K562 (cell line): ENCODE measurements around the gene LRP1. TPM values are rescaled to one million over a fixed set of nuclear protein-coding genes. Genes with fewer than 3 reads are reported as not detected.

ENCODE experiments used
- E2F4 ChIP-seq: sonication (generic); formaldehyde crosslinking; IDR thresholded peaks from 2 replicates; pipeline ENCODE4 v1.8.0; 2022; ENCODE audit warnings: mild to moderate bottlenecking, low read depth, missing genetic modification reagents
- EZH2 ChIP-seq: IDR thresholded peaks from 2 replicates; pipeline ENCODE4 v1.6.1; 2012; ENCODE audit warnings: low read depth, mild to moderate bottlenecking, inconsistent platforms, low read length, borderline replicate concordance
- FOXA3 ChIP-seq, 2 experiments: fragments of 450-650 bp in 1 of 2; sonication (generic) in 1 of 2; formaldehyde crosslinking; IDR thresholded peaks in 1 of 2; conservative IDR thresholded peaks in 1 of 2; 2 replicates each; pipeline versions ENCODE4 v1.4.0 to v1.8.0; 2020 to 2022; ENCODE audit warnings: mild to moderate bottlenecking in 2 of 2, missing genetic modification reagents in 1 of 2
- HDAC8 ChIP-seq: fragments of 450-650 bp; IDR thresholded peaks from 2 replicates; pipeline ENCODE4 v1.6.1; 2016; ENCODE audit warnings: mild to moderate bottlenecking, missing genetic modification characterization, moderate library complexity, missing compliant biosample characterization
- ID3 ChIP-seq, 2 experiments: fragments of 250-450 bp in 1 of 2; fragments of 450-650 bp in 1 of 2; sonication (Bioruptor Pico) in 1 of 2; IDR thresholded peaks; 2 replicates each; pipeline versions ENCODE4 v1.6.1 to v1.8.0; 2016 to 2021; ENCODE audit warnings: mild to moderate bottlenecking in 2 of 2, moderate library complexity in 2 of 2, missing compliant biosample characterization in 1 of 2, missing genetic modification characterization in 1 of 2
- IRF2 ChIP-seq: sonication (generic); formaldehyde crosslinking; IDR thresholded peaks from 2 replicates; pipeline ENCODE4 v1.8.1; 2022; ENCODE audit warnings: mild to moderate bottlenecking, missing genetic modification reagents
- RBFOX2 ChIP-seq: fragments of 200-400 bp; formaldehyde crosslinking; IDR thresholded peaks from 2 replicates; pipeline ENCODE4 v1.6.1; 2017; ENCODE audit warnings: low read depth, mild to moderate bottlenecking, low read length, moderate library complexity
- SFPQ ChIP-seq: fragments of 200-400 bp; formaldehyde crosslinking; IDR thresholded peaks from 2 replicates; pipeline ENCODE4 v1.6.1; 2017; ENCODE audit warnings: mild to moderate bottlenecking, low read depth, low read length, moderate library complexity
- SMAD2 ChIP-seq: fragments of 150-350 bp; IDR thresholded peaks from 2 replicates; pipeline ENCODE4 v1.6.1; 2014; ENCODE audit warnings: low read depth, mild to moderate bottlenecking, low read length
- SNAPC5 ChIP-seq: fragments of 250-450 bp; sonication (Bioruptor Pico); IDR thresholded peaks from 2 replicates; pipeline ENCODE4 v1.8.0; 2021; ENCODE audit warnings: moderate library complexity, mild to moderate bottlenecking, inconsistent platforms
- TCFL5 ChIP-seq: fragments of 250-450 bp; sonication (Bioruptor Pico); conservative IDR thresholded peaks from 2 replicates; pipeline ENCODE4 v1.6.1; 2021; ENCODE audit warnings: mild to moderate bottlenecking, moderate library complexity, matching md5 sums
- TFE3 ChIP-seq: fragments of 450-650 bp; formaldehyde crosslinking; IDR thresholded peaks from 2 replicates; pipeline ENCODE4 v1.4.0; 2020; ENCODE audit warnings: mild to moderate bottlenecking, mixed read lengths
- UBTF ChIP-seq, 2 experiments: IDR thresholded peaks; 2 replicates each; pipeline ENCODE4 v1.6.1; 2012; ENCODE audit warnings: improper control_type of control experiment in 2 of 2, low read depth in 2 of 2, low read length in 2 of 2, borderline replicate concordance in 1 of 2
- ZC3H11A ChIP-seq: IDR thresholded peaks from 2 replicates; pipeline ENCODE4 v1.6.1; 2012; ENCODE audit warnings: low read depth, low read length, improper control_type of control experiment
- ZNF282 ChIP-seq: sonication (generic); formaldehyde crosslinking; IDR thresholded peaks from 2 replicates; pipeline ENCODE4 v1.8.1; 2023; ENCODE audit warnings: missing genetic modification reagents
- ZNF431 ChIP-seq: sonication (generic); formaldehyde crosslinking; IDR thresholded peaks from 2 replicates; pipeline ENCODE4 v1.8.0; 2022; ENCODE audit warnings: mild to moderate bottlenecking, missing genetic modification reagents
- ZNF436 ChIP-seq: fragments of 250-450, 450-650 bp; sonication (Bioruptor Pico); formaldehyde crosslinking; IDR thresholded peaks from 2 replicates; pipeline ENCODE4 v1.7.0; 2020; ENCODE audit warnings: mild to moderate bottlenecking
- ZNF76 ChIP-seq: fragments of 250-450 bp; sonication (Bioruptor Pico); IDR thresholded peaks from 2 replicates; pipeline ENCODE4 v1.4.0; 2020; ENCODE audit warnings: mild to moderate bottlenecking, moderate library complexity, borderline replicate concordance
- polyA plus RNA-seq, 8 experiments: library from polyadenylated mRNA; depleted of rRNA in 4 of 8; stranded (reverse) in 5 of 8; unstranded in 3 of 8; fragments of >200 nt; fragmentation: Nextera tagmentation in 2 of 8; fragmentation: Illumina TruSeq in 1 of 8; extraction: Ambion mirVana in 2 of 8; extraction: Trizol in 1 of 8; gene quantifications; 2 replicates each; pipeline versions ENCODE4 v1.2.1 to v1.2.3, GENCODE V29; 2011 to 2014; ENCODE audit warnings: inconsistent platforms in 1 of 8, missing spikeins in 1 of 8
- total RNA-seq, 7 experiments: library from RNA; depleted of rRNA in 6 of 7; stranded (reverse); fragments of >200 nt in 6 of 7; fragmentation: Illumina TruSeq in 2 of 7; extraction: Trizol in 2 of 7; gene quantifications; 2 replicates each; pipeline versions ENCODE4 v1.2.1 to v1.2.3, GENCODE V29; 2011 to 2021; ENCODE audit warnings: low replicate concordance in 1 of 7

The LRP1 gene
- total and polyA plus RNA-seq, 9 of the 15 experiments (the other 6 are each of a cell fraction or from before 2014, with no cell fraction given) = 0.04 to 0.64 (median 0.19) TPM; not detected in 2

- TF ChIP-seq SNAPC5 (CRISPR knock-in tag) (no peak), ZC3H11A (no peak), SMAD2 (no peak), UBTF (IDR thresholded peaks at IDR 0.05; ENCODE audit: borderline replicate concordance in 1 of 2, low read depth in 2 of 2, low read length in 2 of 2) (no peak), RBFOX2 (peak; percentile 47; the same call in 1 of the 2 replicates), TCFL5 (CRISPR knock-in tag) (no peak), ZNF282 (CRISPR knock-in tag) (no peak), HDAC8 (tag) (no peak), TFE3 (CRISPR knock-in tag) (no peak), IRF2 (no peak), SFPQ (no peak), EZH2 (no peak), ID3 (CRISPR knock-in tag; IDR thresholded peaks at IDR 0.05) (no peak), ID3 (tag; IDR thresholded peaks at IDR 0.05) (no peak), E2F4 (no peak), ZNF76 (CRISPR knock-in tag) (no peak), ZNF431 (CRISPR knock-in tag) (no peak), FOXA3 (CRISPR knock-in tag; conservative IDR thresholded peaks at IDR 0.05 in 1 of 2, IDR thresholded peaks at IDR 0.05 in 1 of 2) (no peak), ZNF436 (no peak)
Observed at GRCh38 chr12:57110104-57111030, 17.9 kb upstream of the LRP1 start (continued).
